Measurements from ENCODE around the gene KLHL2.
"Not testable (repeated sequence)": the region's sequence is repeated elsewhere in the genome, so short reads cannot be mapped to it uniquely, and the experiment has no call there.

The KLHL2 gene

DNA sequence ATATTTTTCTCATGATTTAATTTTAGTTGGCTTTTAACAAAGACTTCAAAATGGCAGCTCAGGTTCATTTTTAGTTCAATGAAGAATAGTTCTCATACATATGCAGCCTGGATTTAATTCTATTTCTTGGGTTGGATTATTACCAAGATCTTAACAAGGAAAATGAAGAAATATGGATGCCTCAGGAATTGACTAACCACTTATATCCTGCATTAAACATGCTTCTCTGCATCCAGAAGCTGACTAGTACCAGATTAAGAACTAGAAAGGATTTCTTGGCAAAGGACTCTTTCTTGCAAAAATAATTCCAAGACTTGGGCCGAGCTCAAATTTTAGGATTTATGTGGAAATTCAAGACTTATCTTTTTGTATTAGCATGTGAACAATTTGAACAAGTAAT, 5.6 kb upstream of the KLHL2 start:
- DNase-seq (ENCODE audit: low read depth): peak; percentile 13

DNA sequence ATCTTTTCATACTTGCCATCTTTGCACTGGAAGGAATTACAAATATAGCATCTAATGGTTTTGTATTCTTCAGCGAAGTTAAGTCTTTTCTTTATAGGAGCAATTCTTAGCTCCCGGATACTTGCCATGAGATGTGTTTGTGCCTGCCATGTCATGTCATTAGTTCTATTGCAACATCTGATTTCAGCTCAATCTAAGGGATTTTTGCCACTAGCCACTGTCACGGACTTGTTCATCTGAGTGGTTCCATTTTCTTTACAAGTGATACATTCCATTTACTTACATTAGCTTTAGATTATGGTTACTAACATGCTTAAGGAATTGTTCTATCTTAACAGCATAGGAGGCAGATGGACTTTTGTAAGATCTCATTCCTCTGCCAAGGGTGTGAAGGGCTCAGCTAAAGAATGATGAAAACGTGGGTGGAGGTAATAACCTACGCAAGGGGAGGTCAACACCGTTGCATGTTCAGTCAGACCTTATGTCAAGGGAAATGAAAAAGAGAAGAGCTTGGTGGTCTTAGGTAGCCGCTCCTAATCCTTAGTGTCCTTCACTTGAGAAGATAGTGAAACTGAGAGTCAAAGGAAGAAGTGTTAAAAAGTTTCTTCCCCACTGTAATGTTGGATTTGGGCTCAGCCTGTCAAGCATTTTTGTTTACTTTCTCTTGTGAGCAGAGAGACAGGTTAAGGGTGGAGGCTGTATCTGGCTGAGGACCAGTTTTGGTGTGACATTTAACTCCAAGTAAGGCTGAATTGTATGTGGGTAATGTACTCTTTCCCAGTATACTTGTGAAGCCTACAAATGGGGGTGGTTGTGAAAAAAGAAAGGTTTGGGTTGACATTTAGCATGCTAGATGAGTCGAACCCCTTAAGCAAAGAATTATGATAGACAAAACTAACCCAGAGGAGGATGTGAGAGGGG, 3.6 kb upstream of the KLHL2 start:
- no peak for DNase-seq (ENCODE audit: low read depth)

- peak; percentile 16 for DNase-seq (ENCODE audit: low read depth)
Observed at GRCh38 chr4:165204462-165204830, 2.9 kb upstream of the KLHL2 start.

DNA sequence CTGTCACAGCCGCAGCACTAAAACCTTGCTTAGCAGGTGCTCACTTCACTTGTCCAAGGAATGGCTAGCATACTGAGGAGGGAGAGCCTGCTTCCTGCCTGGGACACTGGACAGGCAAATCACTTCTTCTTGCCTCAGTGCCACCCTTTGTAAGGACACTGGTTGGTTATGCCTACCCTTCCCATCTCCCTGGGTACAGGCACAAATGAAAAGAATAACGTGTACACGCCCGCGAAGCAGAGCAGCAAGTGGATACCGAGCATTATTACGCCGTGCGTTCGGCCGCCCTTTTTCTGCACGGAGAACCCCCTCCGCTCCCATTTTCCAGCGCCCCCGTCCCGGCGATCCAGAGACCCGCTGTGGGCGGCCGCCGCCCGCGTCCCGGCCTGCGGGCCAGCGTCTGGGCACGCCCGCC, 338 bp upstream of the KLHL2 start:
- DNase-seq (ENCODE audit: low read depth): peak; percentile 30

DNA sequence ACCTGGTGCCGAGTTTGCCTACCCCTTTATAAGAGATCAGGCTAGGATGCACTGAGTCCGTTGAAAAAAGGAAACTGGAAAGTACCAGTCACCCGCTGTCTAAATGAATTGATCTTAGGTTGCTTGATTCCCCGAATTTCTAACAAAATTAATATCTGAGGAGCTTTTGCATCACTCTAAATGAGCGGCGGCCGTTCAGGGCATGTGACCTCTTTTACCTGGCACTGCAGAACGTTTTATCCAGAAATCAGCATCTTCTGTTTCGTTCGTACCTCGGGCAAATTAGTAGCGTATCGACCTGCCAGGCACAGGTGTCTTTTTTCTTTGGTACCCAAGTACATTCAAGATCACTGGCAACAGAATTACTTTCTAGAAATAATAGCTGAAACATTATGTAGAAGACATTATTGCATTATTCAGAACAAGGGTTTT, 876 bp downstream of the KLHL2 start:
- no peak for DNase-seq (ENCODE audit: low read depth)

DNA sequence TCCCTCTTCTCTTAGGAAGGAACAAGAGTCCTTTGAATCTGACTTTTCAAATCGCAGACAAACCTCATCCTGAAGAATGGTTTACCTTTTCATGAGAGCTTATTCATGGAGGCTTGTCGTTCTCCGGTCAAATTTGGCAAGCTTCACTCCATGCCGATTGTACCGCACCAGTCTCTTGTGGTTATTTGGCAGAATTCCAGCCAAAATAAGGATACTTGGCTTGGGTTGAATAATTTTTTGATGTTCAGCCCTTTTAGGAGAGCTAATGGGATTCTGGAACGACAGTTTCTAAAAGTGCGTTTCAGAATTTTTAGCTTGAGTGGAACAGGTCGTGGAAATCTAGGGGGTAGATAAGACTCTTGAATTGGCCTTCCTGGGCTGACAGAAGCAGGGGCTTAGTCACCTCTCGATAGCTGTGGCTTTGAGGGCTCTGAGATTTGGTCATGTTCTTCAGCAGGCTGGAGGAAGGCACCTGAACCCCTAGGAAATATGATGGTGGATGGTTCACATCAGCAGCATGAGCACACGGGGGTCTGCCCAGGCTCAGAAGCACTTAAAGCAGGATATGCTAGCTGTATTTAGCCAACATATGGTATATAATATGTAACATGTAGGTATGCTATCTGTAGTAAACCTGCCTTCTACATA, 1.5 kb downstream of the KLHL2 start:
- no peak for DNase-seq (ENCODE audit: low read depth)

DNA sequence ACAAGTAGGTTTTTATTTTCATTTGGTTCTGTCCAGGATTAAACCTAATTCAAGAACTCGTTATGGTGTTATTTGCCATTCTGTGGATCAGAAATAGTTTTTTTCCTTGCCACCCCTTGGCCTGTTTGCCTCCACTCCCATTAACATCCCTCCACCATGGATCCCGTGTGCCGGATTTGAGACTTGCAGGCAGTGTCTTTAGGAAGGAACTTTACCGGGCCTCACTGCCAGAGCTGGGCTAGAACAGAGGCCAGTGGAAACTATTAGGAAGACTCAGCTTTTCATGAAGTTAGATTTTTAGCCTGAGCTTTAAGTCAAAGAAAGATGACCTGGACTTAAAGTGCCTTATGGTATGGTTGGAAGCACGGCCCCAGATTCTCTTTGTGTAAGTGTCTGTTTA, 2.4 kb downstream of the KLHL2 start:
- no peak for DNase-seq (ENCODE audit: low read depth)

DNA sequence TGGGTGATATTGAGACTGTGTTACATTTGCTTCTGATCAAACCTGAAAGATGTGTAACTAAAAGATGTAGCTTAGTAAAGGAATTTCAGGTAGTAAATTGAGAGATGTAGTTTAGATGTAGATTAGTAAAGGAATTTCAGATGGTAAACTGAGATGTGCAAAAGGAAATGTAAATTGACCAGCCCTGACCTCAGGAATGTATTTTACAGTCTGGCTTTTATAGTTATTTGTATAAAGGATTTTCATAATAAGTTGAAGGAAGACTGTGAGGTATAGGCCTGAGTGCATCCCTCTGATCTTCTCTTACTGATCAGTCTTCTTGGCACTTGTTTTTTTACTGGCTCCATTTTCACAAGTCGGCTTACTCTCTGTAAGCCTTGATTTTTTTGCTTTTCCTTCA, 3.2 kb downstream of the KLHL2 start:
- DNase-seq (ENCODE audit: low read depth): peak; percentile 36

DNA sequence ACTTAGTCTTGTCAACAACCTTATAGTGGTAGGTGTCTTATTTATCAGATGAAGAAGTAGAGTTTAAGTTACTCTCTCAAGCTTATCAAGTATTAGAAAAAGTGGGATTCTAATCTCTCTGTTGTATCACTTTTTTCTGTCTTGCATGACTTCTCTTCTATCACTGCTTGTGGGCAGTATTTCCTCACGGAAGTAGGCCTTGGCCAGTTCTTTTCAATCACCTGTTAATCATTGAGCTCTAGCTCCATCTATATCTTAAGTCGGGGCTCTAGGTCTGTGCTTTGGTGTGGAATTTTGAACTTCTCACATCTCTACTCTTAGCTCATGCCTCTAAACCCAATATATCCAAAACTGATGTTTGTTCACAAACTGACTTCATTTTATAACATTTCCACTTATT, 5.3 kb downstream of the KLHL2 start:
- DNase-seq (ENCODE audit: low read depth): not testable (repeated sequence)

DNA sequence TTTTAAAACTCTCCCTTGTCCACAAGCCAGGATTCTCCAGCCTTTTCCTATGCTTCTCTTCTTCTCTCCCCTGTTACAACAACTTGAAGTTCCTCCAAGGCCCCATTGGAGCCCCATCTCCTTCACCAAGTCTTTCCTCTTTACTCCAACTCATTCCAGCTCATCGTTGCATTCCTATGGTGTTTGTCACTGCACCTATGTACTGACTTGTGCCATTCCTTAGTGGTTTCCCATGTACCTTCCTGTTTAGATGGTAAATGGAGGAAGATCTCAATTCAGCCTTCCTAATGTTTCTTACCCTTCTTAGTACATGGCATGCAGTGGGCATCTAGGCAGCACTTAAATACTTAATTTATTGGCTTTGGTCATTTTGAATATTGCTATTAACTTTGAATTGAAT, 6.0 kb downstream of the KLHL2 start:
- not testable (repeated sequence) for DNase-seq (ENCODE audit: low read depth)

GRCh38 chr4:165213991-165214709, 6.8 kb downstream of the KLHL2 start:
- DNase-seq (ENCODE audit: low read depth): not testable (repeated sequence)

GRCh38 chr4:165215034-165215751, 7.8 kb downstream of the KLHL2 start:
- peak; percentile 74 for DNase-seq (ENCODE audit: low read depth)

DNA sequence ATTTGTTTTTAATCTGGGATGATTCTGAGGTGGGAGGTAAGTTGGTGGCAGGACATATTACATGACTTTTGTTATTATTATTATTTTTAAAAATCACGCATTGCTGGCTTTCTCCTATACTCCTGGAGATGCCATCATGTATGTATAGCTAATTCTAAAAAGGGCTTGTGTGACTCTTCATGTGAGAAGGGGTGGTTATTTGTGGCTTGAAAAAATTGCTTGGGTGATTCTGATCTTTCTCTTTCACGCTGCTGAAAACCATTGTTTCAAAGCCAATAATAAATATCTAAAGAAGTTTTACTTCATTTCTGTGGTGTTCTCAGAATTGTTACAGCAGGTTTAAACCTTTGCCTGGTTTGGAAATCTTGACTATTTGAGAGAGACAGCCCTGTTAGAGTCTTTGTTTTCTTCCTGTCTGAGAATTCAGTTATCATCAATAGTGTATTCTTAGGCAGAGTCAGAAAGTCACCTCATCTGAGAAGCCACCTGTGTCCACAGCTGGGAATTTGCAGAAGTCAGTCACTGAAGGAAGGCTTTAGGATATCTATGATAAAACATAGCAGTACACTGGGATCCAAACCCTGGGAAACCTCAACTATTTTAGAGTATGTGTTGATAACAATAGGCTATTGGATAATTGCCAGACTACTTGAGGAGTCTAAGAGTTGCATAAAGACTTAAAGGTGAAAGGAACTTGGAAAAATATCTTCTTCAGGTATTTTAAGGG, 8.6 kb downstream of the KLHL2 start:
- DNase-seq (ENCODE audit: low read depth): not testable (repeated sequence)

GRCh38 chr4:165217325-165217724, 10.0 kb downstream of the KLHL2 start:
- no peak for DNase-seq (ENCODE audit: low read depth)

- not testable (repeated sequence) for DNase-seq (ENCODE audit: low read depth)
Observed at GRCh38 chr4:165221306-165221705, 13.9 kb downstream of the KLHL2 start.

DNA sequence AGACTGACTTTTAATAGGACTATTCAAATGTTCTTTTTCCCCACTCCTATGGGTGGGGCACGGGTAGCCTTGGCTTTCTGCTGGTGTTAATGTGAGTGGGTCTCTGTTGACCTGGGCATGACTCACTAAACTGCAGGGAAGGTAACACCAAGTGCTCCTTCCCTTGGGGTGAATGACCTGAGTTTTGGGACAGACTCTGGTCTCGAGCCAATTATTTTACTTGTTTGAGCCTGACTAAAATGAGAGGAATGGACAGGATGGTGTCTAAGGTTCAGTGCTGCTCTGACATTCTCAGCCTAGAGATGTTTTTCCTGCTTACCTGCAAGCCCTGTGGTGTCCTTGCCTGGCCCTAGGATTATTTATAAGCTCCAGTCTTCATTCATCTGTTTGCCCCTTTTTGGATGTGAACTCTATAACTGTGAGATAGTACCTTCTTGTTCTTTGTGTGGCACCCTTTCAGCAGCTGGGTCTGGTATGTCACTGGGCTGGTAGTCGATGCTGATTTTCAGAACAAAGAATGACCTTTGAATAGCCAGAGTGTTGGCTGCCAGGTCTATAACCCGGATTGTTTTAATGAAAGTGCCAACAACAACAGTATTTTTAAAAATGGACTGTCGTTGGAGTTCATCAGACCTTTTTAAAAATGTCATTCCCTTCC, 14.8 kb downstream of the KLHL2 start:
- DNase-seq (ENCODE audit: low read depth): peak; percentile 11

- DNase-seq (ENCODE audit: low read depth): peak; percentile 70
Observed at GRCh38 chr4:165222651-165222994, 15.3 kb downstream of the KLHL2 start.

DNA sequence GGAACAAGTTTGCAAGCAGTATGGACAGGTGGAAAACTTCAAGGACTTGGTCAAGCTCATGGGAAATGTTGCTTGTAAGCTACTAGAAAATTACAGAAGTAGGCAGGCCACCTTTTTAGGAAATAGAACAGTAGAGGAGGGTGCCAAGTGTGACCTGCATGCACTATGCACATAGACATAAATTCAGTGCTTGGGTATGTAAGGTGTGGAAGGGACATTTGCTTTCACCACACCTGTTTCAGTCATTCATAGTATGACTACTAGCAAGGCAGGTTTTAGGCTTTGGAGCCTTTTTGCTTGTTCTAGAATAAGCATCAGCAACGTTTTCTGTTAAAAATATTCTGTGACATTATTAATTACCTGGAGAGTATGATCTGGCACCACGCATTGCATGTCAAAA, 20.0 kb downstream of the KLHL2 start:
- DNase-seq (ENCODE audit: low read depth): not testable (repeated sequence)

- not testable (repeated sequence) for DNase-seq (ENCODE audit: low read depth)
Observed at GRCh38 chr4:165229490-165230200, 22.3 kb downstream of the KLHL2 start.

Measured in EH (cell line).